Measurements from ENCODE around the gene BZW1. TPM values are rescaled to one million over a fixed set of nuclear protein-coding genes. Genes with fewer than 3 reads are reported as not detected.
A peak's percentile ranks its signal among the peaks of the same experiment; 100 is the strongest.

BZW1 gene
- 459 and 596 TPM in 2 replicates for total RNA-seq (2014; rRNA removed; shearing (Covaris generic); ENCODE audit: low replicate concordance)

GRCh38 chr2:200811333-200812121 is at the start of gene BZW1:
TSS of gene BZW1 (plus strand) at chr2:200811910. CDS start at chr2:200813218, 1,308 bp downstream.
- in situ Hi-C loops (cut with HindIII; ENCODE audit: low pct_unique_long_range_greater_than_20kb, low sequenced_read_pairs) = no loop called here
- peak; percentile 97 for DNase-seq (ENCODE audit: low read depth)

- DNase-seq (ENCODE audit: low read depth) = no peak
- in situ Hi-C loops (cut with HindIII; ENCODE audit: low pct_unique_long_range_greater_than_20kb, low sequenced_read_pairs) = no loop called here
Observed at GRCh38 chr2:200762127-200762526, 49.6 kb upstream of the BZW1 start.

GRCh38 chr2:200763422-200763821 is 48.3 kb upstream of the BZW1 start:
- no peak for DNase-seq (ENCODE audit: low read depth)
- in situ Hi-C loops (cut with HindIII; ENCODE audit: low pct_unique_long_range_greater_than_20kb, low sequenced_read_pairs) = no loop called here

- DNase-seq (ENCODE audit: low read depth) = peak; percentile 94
- in situ Hi-C loops (cut with HindIII; ENCODE audit: low pct_unique_long_range_greater_than_20kb, low sequenced_read_pairs) = no loop called here
Observed at GRCh38 chr2:200765139-200765951, 46.4 kb upstream of the BZW1 start.

GRCh38 chr2:200765995-200766660 is 45.6 kb upstream of the BZW1 start:
- DNase-seq (ENCODE audit: low read depth) = no peak

GRCh38 chr2:200767111-200767885 is 44.4 kb upstream of the BZW1 start:
- DNase-seq (ENCODE audit: low read depth) = no peak

More at GRCh38 chr2:200765995-200766660, 45.6 kb upstream of the BZW1 start:
- in situ Hi-C loops (cut with HindIII; ENCODE audit: low pct_unique_long_range_greater_than_20kb, low sequenced_read_pairs) = no loop called here

GRCh38 chr2:200770847-200771246 is 40.9 kb upstream of the BZW1 start:
- DNase-seq (ENCODE audit: low read depth) = no peak
- in situ Hi-C loops (cut with HindIII; ENCODE audit: low pct_unique_long_range_greater_than_20kb, low sequenced_read_pairs) = no loop called here

More at GRCh38 chr2:200767111-200767885, 44.4 kb upstream of the BZW1 start:
- in situ Hi-C loops (cut with HindIII; ENCODE audit: low pct_unique_long_range_greater_than_20kb, low sequenced_read_pairs) = no loop called here

GRCh38 chr2:200772620-200773019 is 39.1 kb upstream of the BZW1 start:
- no peak for DNase-seq (ENCODE audit: low read depth)
- in situ Hi-C loops (cut with HindIII; ENCODE audit: low pct_unique_long_range_greater_than_20kb, low sequenced_read_pairs) = no loop called here

- DNase-seq (ENCODE audit: low read depth) = no peak
- in situ Hi-C loops (cut with HindIII; ENCODE audit: low pct_unique_long_range_greater_than_20kb, low sequenced_read_pairs) = no loop called here
Observed at GRCh38 chr2:200773083-200773482, 38.6 kb upstream of the BZW1 start.

- DNase-seq (ENCODE audit: low read depth) = no peak
- in situ Hi-C loops (cut with HindIII; ENCODE audit: low pct_unique_long_range_greater_than_20kb, low sequenced_read_pairs) = no loop called here
Observed at GRCh38 chr2:200774920-200775319, 36.8 kb upstream of the BZW1 start.

- DNase-seq (ENCODE audit: low read depth) = peak; percentile 46
- in situ Hi-C loops (cut with HindIII; ENCODE audit: low pct_unique_long_range_greater_than_20kb, low sequenced_read_pairs) = no loop called here
Observed at GRCh38 chr2:200777275-200777674, 34.4 kb upstream of the BZW1 start.

- in situ Hi-C loops (cut with HindIII; ENCODE audit: low pct_unique_long_range_greater_than_20kb, low sequenced_read_pairs) = no loop called here
- DNase-seq (ENCODE audit: low read depth) = no peak
Observed at GRCh38 chr2:200778038-200778437, 33.7 kb upstream of the BZW1 start.

GRCh38 chr2:200779214-200779613 is 32.5 kb upstream of the BZW1 start:
- in situ Hi-C loops (cut with HindIII; ENCODE audit: low pct_unique_long_range_greater_than_20kb, low sequenced_read_pairs) = no loop called here
- no peak for DNase-seq (ENCODE audit: low read depth)

GRCh38 chr2:200781616-200782015 is 30.1 kb upstream of the BZW1 start:
- in situ Hi-C loops (cut with HindIII; ENCODE audit: low pct_unique_long_range_greater_than_20kb, low sequenced_read_pairs) = no loop called here
- DNase-seq (ENCODE audit: low read depth) = no peak

- DNase-seq (ENCODE audit: low read depth) = no peak
- in situ Hi-C loops (cut with HindIII; ENCODE audit: low pct_unique_long_range_greater_than_20kb, low sequenced_read_pairs) = no loop called here
Observed at GRCh38 chr2:200782251-200782650, 29.5 kb upstream of the BZW1 start.

GRCh38 chr2:200784215-200784614 is 27.5 kb upstream of the BZW1 start:
- no peak for DNase-seq (ENCODE audit: low read depth)
- in situ Hi-C loops (cut with HindIII; ENCODE audit: low pct_unique_long_range_greater_than_20kb, low sequenced_read_pairs) = no loop called here

GRCh38 chr2:200786423-200786822 is 25.3 kb upstream of the BZW1 start:
- in situ Hi-C loops (cut with HindIII; ENCODE audit: low pct_unique_long_range_greater_than_20kb, low sequenced_read_pairs) = no loop called here
- peak; percentile 74 for DNase-seq (ENCODE audit: low read depth)

- in situ Hi-C loops (cut with HindIII; ENCODE audit: low pct_unique_long_range_greater_than_20kb, low sequenced_read_pairs) = no loop called here
- no peak for DNase-seq (ENCODE audit: low read depth)
Observed at GRCh38 chr2:200786826-200787225, 24.9 kb upstream of the BZW1 start.

All from Caki2 (cell line).